ENCODE measurements around the gene PLSCR3.
"Not testable (repeated sequence)": the region's sequence is repeated elsewhere in the genome, so short reads cannot be mapped to it uniquely, and the experiment has no call there.

Gene PLSCR3

DNA sequence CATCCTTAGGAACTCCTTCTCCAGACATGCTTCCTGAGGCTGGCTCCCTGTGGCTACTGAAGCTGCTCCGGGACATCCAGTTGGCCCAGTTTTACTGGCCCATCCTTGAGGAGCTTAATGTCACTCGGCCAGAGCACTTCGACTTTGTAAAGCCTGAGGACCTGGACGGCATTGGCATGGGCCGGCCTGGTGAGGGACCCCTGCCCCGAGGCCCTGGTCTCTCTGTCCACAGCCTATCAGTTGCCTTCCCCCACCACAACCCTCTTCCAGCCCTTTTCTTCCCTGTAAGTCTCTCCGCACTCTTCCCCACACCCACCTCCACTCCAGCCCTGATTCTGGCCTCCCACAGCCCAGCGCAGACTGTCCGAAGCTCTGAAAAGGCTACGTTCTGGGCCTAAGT, 11.4 kb downstream of the PLSCR3 start:
- in situ Hi-C loops (cut with MboI; ENCODE audit: low sequenced_read_pairs) = no loop called here

- in situ Hi-C loops (cut with MboI; ENCODE audit: low sequenced_read_pairs) = no loop called here
These were observed 13.3 kb downstream of the PLSCR3 start, which contains the start of gene TNK1 for GRCh38 chr17:7380855-7381683. TNK1 (plus strand) TSS chr17:7381089; CDS start chr17:7382927, 1,838 bp downstream.

DNA sequence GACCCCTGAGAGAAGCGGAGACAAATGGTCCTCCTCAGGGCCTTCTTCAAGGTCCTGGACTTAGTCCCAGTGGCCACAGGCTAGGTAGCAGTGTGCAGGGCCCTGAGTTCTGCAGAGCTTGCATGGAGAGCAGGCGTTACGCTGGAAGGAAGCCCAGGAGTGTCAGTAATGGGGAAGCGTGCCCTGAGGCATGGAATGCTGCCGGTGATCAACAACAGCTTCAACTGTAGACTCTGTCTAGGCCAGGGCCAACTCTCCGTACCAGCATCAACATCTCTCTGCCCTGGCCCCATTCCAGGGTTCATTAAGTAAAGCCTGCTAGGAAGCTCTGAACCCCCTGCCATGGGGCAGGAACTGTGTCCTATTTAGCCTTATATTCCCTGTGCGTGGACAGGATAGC, 14.0 kb downstream of the PLSCR3 start:
- in situ Hi-C loops (cut with MboI; ENCODE audit: low sequenced_read_pairs) = no loop called here

DNA sequence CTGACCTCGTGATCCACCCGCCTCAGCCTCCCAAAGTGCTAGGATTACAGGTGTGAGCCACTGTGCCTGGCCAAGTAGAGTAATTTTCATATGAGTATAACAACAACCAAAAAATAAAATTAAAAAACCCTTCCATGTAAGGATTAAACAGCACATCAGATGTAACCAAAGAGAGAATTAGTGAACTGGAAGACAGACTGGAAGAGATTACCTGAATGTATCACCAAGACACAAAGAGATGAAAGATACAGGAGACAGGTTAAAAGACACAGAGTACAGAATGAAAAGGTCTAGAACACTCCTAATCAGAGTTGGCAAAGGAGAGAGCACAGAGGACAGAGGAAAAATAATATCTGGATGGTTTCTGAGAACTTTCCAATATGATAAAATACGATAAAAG, 15.2 kb downstream of the PLSCR3 start:
- in situ Hi-C loops (cut with MboI; ENCODE audit: low sequenced_read_pairs) = no loop called here

GRCh38 chr17:7374353-7374752, 20.0 kb downstream of the PLSCR3 start:
- in situ Hi-C loops (cut with MboI; ENCODE audit: low sequenced_read_pairs) = no loop called here

- in situ Hi-C loops (cut with MboI; ENCODE audit: low sequenced_read_pairs) = no loop called here
These were observed 23.5 kb downstream of the PLSCR3 start for GRCh38 chr17:7370853-7371252.

DNA sequence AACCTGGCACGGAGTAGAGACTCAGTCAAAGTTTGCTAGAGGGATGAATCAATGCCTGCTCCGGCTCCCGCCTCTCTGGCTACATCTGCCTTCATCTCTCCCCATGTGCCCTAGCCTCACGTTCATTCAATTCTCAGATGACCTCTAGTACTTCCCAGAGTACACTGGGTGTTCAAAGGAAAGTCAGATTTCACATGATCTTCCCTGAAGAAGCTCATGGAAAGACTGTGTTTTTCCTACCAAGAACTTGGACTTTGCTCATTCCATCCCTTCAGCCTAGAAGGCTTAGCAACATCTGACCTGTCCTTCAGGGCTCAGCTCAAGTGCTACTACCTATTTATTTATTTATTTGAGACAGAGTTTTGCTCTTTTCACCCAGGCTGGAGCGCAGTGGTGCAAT, 24.5 kb downstream of the PLSCR3 start:
- in situ Hi-C loops (cut with MboI; ENCODE audit: low sequenced_read_pairs) = no loop called here

DNA sequence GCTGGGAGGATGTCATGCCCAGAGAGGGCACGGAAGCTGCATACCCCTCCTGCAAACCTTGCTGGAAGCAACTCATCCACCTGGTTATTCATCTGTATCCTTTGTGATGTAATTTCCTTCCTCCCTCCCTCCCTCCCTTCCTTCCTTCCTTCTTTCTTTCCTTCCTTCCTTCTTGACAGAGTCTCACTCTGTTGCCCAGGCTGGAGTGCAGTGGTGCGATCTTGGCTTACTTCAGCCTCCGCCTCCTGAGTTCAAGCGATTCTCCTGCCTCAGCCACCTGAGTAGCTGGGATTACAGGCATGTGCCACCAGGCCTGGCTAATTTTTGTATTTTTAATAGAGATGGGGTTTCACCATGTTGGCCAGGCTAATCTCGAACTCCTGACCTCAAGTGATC, 25.7 kb downstream of the PLSCR3 start:
- in situ Hi-C loops (cut with MboI; ENCODE audit: low sequenced_read_pairs) = not testable (repeated sequence)

DNA sequence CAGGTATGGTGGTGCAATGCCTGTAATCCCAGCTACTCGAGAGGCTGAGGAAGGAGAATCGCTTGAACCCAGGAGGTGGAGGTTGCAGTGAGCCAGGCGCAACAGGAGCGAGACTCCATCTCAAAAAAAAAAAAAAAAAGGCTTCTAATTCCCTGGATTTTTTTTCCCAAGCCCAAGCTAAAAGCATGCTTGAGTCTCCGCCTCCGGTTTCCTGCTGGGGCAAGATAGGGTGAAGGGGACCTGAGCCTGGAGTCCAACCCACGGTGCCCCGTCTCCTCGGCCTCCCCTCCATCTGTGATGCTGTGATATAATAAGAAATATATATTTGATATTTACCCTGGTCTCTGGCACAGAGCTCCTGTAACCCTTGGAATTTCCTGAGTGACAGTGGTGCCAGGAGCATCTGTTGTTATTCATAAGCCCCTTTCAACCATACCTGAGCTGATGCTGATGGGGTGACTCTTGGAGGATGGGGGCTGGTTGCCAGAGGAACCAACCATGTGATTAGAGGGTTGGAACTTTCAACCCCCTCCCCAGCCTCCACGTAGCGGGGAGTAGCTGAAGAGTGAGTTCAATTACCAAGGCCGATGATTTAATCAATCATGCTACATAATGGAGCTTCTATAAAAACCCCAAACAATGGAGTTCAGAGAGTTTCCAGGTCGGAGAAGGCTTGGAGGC, 26.3 kb downstream of the PLSCR3 start:
- in situ Hi-C loops (cut with MboI; ENCODE audit: low sequenced_read_pairs) = no loop called here

DNA sequence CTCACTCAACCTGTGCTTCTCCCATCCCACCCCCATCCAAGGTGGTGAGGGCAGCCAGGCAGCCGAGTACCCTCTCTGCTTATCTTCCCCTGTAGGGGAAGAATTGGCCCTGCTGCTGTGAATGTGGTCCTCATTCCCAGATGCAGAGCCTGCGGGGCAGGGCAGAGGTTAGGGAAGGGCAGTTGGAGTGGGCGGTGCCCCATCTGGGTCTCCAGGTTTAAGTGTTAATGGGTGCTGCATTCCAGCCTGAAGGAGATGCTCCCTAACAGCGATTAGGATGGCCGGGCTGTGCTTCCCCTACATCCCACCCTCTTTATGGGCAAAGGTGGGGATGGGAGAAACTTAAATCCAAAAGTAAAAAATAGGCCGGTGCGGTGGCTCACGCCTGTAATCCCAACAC, 27.2 kb downstream of the PLSCR3 start:
- in situ Hi-C loops (cut with MboI; ENCODE audit: low sequenced_read_pairs) = no loop called here

DNA sequence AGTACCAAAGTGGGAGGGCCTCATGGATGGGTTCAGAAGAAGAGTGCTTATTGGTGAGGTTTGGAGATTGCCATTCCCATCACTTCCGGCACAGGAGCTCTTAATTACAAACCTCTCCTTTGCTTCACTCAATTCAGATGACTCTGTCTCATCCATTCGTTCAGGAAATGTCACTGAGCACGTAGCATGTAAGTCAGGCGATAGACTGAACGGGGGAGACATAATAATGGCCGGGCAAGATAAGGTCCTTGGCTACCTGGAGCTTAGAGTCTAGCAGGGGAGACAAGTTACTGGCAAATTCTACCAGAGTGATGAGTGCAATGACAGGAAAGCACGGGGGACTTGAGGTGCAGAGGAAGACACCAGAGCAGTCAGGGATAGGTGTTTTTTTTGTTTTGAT, 28.4 kb downstream of the PLSCR3 start:
- in situ Hi-C loops (cut with MboI; ENCODE audit: low sequenced_read_pairs) = not testable (repeated sequence)

- in situ Hi-C loops (cut with MboI; ENCODE audit: low sequenced_read_pairs) = no loop called here
These were observed 31.0 kb downstream of the PLSCR3 start for GRCh38 chr17:7363311-7363710.

- in situ Hi-C loops (cut with MboI; ENCODE audit: low sequenced_read_pairs) = no loop called here
These were observed 32.4 kb downstream of the PLSCR3 start for GRCh38 chr17:7361906-7362305.

GRCh38 chr17:7357381-7357780, 36.9 kb downstream of the PLSCR3 start:
- in situ Hi-C loops (cut with MboI; ENCODE audit: low sequenced_read_pairs) = no loop called here

DNA sequence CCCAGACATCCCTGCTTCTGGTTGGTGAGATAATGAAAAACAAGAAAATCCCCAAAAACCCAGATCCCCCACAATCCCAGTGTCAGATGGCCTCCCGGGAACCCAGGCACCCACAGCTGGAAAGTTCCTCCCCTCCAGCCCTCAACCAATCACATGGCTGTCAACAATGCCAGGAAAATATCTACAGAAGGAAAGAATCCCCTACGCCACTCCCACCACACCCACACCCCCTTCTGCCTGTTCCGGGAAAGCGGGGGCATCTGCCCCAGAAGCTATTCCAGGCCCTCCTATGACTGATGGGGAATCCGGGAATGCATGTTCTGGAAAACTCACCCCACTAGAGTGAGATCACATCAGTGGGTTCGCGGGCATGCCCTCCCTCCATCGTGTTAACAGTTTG, 37.6 kb downstream of the PLSCR3 start:
- in situ Hi-C loops (cut with MboI; ENCODE audit: low sequenced_read_pairs) = no loop called here

GRCh38 chr17:7356072-7356549, 38.2 kb downstream of the PLSCR3 start:
- in situ Hi-C loops (cut with MboI; ENCODE audit: low sequenced_read_pairs) = no loop called here

DNA sequence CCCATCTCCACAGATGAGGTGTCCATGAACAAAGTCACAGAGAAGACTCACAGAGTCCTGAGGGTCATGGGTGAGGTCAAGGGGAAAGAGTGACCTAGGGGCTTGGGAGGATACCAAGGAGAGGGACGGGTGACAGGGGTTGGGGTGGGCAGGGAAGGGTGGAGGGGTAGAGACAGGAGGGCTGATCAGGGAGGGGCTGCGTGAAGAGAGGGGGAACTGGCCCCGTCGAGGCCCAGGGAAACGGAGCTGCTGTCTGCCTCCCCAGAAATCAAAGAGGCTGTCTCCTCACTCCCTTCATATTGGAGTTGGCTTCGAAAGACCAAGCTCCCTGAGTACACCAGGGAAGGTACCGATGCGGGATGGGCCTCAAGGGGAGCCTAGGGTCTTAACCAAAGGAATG, 38.8 kb downstream of the PLSCR3 start:
- in situ Hi-C loops (cut with MboI; ENCODE audit: low sequenced_read_pairs) = no loop called here

GRCh38 chr17:7355053-7355452, 39.3 kb downstream of the PLSCR3 start, which contains the start of gene TMEM95:
TMEM95 (plus strand) TSS chr17:7355156; CDS start chr17:7355205, 49 bp downstream.
- in situ Hi-C loops (cut with MboI; ENCODE audit: low sequenced_read_pairs) = no loop called here

DNA sequence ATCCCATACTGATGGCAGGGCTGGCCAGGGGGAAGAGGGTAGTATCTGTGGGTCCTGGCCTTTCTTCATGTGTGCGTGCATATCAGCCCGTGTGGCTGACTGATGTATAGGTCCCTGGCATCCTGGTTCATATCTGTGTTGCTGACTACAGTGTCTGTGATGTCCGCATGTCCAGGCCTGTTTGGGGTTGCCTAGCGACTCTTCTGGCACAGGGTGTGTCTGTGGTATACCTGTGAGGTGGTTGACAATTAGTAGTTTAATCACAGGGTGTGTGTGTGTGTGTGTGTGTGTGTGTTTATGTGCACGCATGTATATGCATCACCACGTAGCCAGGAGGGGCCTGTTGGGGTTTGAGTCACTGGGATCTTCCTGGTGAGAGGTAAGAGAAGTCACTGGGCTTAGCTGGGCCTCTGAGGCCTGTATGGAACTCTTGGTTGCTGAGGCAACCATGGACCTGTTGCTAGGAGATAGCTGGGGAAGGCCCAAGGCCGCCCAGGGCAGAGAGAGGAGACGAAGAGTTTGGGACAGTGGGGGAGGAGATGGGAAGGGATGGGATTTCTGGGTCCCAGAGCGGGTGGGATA, 40.0 kb downstream of the PLSCR3 start:
- in situ Hi-C loops (cut with MboI; ENCODE audit: low sequenced_read_pairs) = no loop called here

DNA sequence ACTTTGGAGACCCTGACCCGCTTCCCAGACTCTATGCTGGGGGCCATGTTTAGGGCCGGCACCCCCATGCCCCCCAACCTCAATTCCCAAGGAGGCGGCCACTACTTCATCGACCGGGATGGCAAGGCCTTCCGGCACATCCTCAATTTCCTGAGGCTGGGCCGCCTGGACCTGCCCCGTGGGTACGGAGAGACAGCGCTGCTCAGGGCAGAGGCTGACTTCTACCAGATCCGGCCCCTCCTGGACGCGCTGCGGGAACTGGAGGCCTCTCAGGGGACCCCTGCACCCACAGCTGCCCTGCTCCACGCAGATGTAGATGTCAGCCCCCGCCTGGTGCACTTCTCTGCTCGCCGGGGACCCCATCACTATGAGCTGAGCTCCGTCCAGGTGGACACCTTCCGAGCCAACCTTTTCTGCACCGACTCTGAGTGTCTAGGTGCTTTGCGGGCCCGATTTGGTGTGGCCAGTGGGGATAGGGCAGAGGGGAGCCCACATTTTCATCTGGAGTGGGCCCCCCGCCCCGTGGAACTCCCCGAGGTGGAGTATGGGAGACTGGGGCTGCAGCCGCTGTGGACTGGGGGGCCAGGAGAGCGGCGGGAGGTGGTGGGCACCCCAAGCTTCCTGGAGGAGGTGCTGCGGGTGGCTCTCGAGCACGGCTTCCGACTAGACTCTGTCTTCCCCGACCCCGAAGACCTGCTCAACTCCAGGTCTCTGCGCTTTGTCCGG, 41.3 kb downstream of the PLSCR3 start:
- in situ Hi-C loops (cut with MboI; ENCODE audit: low sequenced_read_pairs) = no loop called here

DNA sequence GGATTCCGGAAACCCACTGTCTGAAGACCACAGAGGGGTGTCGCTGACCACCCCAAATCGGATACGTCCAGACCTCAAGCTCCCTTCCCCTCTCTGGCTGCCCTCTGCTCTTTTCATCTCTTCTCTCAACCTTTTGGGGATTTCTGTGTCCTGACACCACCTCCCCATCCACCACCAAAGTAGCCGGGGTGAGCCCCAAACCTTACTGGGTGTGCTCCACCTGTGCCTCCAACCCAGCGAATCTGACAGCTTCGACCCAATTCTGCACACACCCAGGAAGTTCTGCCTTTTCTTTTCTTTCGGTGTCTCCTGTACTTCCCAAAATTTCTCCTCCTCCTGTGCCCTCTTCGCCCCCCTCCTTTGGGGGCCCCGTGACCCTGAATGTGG, 41.8 kb downstream of the PLSCR3 start:
- in situ Hi-C loops (cut with MboI; ENCODE audit: low sequenced_read_pairs) = no loop called here

Data from HL-60/S4 treated with retinoic acid at 250 ng/mL for 4 days and 3 days (cell line).